GM04503 (cell line): ENCODE measurements around the gene USO1.
A peak's percentile ranks its signal among the peaks of the same experiment; 100 is the strongest.
"Not testable (repeated sequence)": the region's sequence is repeated elsewhere in the genome, so short reads cannot be mapped to it uniquely, and the experiment has no call there.

Experiments
- DNase-seq: peaks from one replicate; pipeline ENCODE4 v3.0.0-alpha.2; 2012; ENCODE audit warnings: low read depth

USO1 gene

GRCh38 chr4:75724066-75724866 lies at the start of gene USO1:
Gene USO1 (plus strand): TSS chr4:75724577. CDS start chr4:75724820, 243 bp downstream.
- DNase-seq, result peak; percentile 88

- no peak for DNase-seq
Measured at GRCh38 chr4:75675004-75675531, 49.3 kb upstream of the USO1 start.

GRCh38 chr4:75678473-75678872 lies 45.9 kb upstream of the USO1 start:
- no peak for DNase-seq

- no peak for DNase-seq
Measured at GRCh38 chr4:75678965-75679364, 45.4 kb upstream of the USO1 start.

GRCh38 chr4:75679876-75680575 lies 44.4 kb upstream of the USO1 start:
- no peak for DNase-seq

- DNase-seq, result no peak
Measured at GRCh38 chr4:75683482-75684155, 40.8 kb upstream of the USO1 start.

GRCh38 chr4:75685546-75686189 lies 38.7 kb upstream of the USO1 start:
- DNase-seq, result no peak

- DNase-seq, result no peak
Measured at GRCh38 chr4:75686346-75686745, 38.0 kb upstream of the USO1 start.

GRCh38 chr4:75687125-75687524 lies 37.3 kb upstream of the USO1 start:
- DNase-seq, result not testable (repeated sequence)

- DNase-seq, result not testable (repeated sequence)
Measured at GRCh38 chr4:75692066-75692465, 32.3 kb upstream of the USO1 start.

GRCh38 chr4:75696071-75696470 lies 28.3 kb upstream of the USO1 start:
- DNase-seq, result no peak

GRCh38 chr4:75696581-75696980 lies 27.8 kb upstream of the USO1 start:
- DNase-seq, result no peak

- no peak for DNase-seq
Measured at GRCh38 chr4:75698162-75698962, 26.0 kb upstream of the USO1 start.

- no peak for DNase-seq
Measured at GRCh38 chr4:75698963-75699228, 25.5 kb upstream of the USO1 start.

GRCh38 chr4:75699299-75699698 lies 25.1 kb upstream of the USO1 start:
- DNase-seq, result no peak

- no peak for DNase-seq
Measured at GRCh38 chr4:75702919-75703411, 21.4 kb upstream of the USO1 start.

- no peak for DNase-seq
Measured at GRCh38 chr4:75705198-75705977, 19.0 kb upstream of the USO1 start.

- DNase-seq, result no peak
Measured at GRCh38 chr4:75708218-75708691, 16.1 kb upstream of the USO1 start.

GRCh38 chr4:75710246-75710645 lies 14.1 kb upstream of the USO1 start:
- DNase-seq, result no peak

GRCh38 chr4:75714011-75714410 lies 10.4 kb upstream of the USO1 start:
- DNase-seq, result no peak
